ENCODE results near the gene UPK3A. TPM values are rescaled to one million over a fixed set of nuclear protein-coding genes. Genes with fewer than 3 reads are reported as not detected.

UPK3A gene
- total RNA-seq, 1 donor from 2014 or later: not detected

DNA sequence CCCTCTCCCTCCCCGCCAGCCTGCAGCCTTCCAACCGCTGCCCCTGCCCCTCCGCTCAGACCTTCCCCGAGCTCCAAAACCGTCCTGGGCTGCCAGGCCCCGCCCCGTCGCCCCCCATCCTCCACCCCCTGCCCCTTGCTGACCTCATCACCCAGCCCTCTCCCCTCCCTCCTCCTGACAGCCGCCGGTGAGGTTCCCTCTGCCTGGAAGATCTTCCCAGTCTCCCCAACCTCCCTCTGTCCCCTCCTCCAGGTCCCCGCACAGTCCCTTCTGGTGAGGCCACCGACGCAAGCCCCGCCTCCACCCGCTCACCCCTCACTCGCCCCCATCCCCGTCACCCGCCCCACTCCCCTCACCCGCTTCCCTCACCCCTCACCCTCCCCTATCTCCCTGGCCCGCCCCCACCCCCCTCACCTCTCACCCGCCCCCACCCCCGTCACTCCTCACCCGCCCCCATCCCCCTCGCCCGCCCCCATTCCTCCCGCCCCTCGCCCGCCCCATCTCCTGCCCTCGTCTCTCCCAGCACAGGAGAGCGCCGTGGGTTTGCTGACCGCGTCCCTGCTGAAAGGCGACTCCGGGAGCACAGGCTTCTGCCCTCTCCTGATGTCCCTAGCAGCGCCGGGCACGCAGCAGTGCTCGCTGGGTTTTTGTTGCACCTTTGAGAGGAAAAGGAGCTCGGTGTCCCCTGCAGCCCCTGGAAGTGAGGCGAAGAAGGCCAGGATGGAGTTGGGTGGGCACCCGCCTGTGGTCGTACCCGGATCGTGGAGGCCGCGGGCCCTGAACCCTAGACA, 16.4 kb upstream of the UPK3A start:
- H3K36me3 ChIP-seq (ENCODE audit: insufficient read depth, low read length): no peaks in the 10 kb centered on the region
- H3K4me3 Mint-ChIP-seq (ENCODE audit: unreplicated experiment): peak overlapping the region; percentile 83
- peaks cover 10% of the 10 kb centered on the region for H3K27me3 Mint-ChIP-seq (ENCODE audit: low read depth, unreplicated experiment)
- no peak for FAIRE-seq
- no peak overlapping the region for H3K27ac Mint-ChIP-seq (ENCODE audit: unreplicated experiment)
- H3K27me3 ChIP-seq (ENCODE audit: insufficient read depth, low read length): peaks cover 5% of the 10 kb centered on the region
- H3K36me3 Mint-ChIP-seq (ENCODE audit: low read depth, unreplicated experiment): no peaks in the 10 kb centered on the region
- no peak for TF ChIP-seq EZH2 (IDR thresholded peaks at IDR 0.05; ENCODE audit: insufficient read depth, low read length)
- TF ChIP-seq, protein P1, sequence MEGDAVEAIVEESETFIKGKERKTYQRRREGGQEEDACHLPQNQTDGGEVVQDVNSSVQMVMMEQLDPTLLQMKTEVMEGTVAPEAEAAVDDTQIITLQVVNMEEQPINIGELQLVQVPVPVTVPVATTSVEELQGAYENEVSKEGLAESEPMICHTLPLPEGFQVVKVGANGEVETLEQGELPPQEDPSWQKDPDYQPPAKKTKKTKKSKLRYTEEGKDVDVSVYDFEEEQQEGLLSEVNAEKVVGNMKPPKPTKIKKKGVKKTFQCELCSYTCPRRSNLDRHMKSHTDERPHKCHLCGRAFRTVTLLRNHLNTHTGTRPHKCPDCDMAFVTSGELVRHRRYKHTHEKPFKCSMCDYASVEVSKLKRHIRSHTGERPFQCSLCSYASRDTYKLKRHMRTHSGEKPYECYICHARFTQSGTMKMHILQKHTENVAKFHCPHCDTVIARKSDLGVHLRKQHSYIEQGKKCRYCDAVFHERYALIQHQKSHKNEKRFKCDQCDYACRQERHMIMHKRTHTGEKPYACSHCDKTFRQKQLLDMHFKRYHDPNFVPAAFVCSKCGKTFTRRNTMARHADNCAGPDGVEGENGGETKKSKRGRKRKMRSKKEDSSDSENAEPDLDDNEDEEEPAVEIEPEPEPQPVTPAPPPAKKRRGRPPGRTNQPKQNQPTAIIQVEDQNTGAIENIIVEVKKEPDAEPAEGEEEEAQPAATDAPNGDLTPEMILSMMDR (IDR thresholded peaks at IDR 0.05; ENCODE audit: insufficient read depth, low read depth, low read length): no peak
- DNase-seq (ENCODE audit: low read depth): no peak
- no peak overlapping the region for H3K27ac ChIP-seq (ENCODE audit: low read depth, low read length)
- H4K20me1 ChIP-seq (ENCODE audit: insufficient read depth, low read length): no peaks in the 10 kb centered on the region
- no peaks in the 10 kb centered on the region for H3K9me3 ChIP-seq (ENCODE audit: insufficient read depth, low read depth, low read length)
- H3K79me2 ChIP-seq (ENCODE audit: insufficient read depth, low read length): no peaks in the 10 kb centered on the region
- peaks cover 12% of the 10 kb centered on the region for H3K4me1 ChIP-seq (ENCODE audit: insufficient read depth, low read length)
- peak overlapping the region; percentile 69 for H3K9ac ChIP-seq (ENCODE audit: low read length)
- no peaks in the 10 kb centered on the region for H3K9me3 Mint-ChIP-seq (ENCODE audit: unreplicated experiment)
- H2AFZ ChIP-seq (ENCODE audit: low read depth, low read length): peak overlapping the region; percentile 95
- peaks cover 9% of the 10 kb centered on the region for H3K4me1 Mint-ChIP-seq (ENCODE audit: low read depth, unreplicated experiment)
- peak overlapping the region; percentile 62 for H3K4me3 ChIP-seq (ENCODE audit: insufficient read depth, low read depth, low read length)
- H3K4me2 ChIP-seq (ENCODE audit: low read length): peak overlapping the region; percentile 99

DNA sequence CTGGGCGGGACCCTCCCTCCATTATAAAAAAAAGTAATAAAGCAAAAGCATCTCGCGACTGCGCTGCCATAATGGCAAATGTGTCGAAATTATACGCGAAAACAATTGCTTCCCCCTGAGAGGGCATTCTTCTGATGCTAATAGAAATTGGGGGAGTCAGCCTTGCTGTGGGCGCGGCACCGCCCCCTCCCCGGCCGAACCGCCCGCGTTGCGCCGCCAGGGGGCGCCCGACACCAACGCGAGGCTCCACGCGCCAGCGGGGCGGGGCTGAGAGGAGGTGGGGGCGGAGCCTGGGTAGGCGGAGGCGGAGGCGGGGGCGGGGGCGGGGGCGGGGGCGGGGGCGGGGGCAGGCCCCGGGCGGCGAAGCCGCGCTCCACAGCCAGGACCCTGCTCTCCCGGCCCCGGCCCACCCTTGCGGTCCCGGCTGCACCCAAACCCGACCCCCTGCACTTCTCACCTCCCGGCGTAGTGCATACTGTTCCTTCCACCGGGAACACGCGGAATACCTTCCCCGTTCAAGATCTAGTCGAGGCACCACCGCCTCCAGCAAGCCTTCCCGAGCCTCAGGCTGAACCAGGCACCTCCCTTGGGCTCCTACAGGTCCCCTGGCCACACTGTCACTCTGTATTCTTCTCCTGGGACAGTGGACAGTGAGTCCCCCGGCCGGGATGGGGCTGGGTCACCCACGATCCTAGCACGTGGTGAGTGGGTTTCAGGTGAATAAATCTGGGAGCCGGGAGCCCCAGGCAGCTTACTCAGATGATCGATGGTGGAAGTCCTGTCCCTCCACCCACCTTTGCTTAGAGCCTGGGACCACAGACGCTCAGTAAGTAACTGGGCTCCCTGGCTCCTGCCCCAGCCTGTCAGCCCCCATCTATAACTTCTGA, 15.5 kb upstream of the UPK3A start:
- Histone ChIP-seq H4K20me1 (ENCODE audit: insufficient read depth, low read length) (no peaks in the 10 kb centered on the region), H3K36me3 (ENCODE audit: insufficient read depth, low read length) (no peaks in the 10 kb centered on the region), H3K9me3 (ENCODE audit: insufficient read depth, low read depth, low read length) (no peaks in the 10 kb centered on the region), H3K79me2 (ENCODE audit: insufficient read depth, low read length) (no peaks in the 10 kb centered on the region), H3K27me3 (ENCODE audit: insufficient read depth, low read length) (peaks cover 5% of the 10 kb centered on the region), H2AFZ (ENCODE audit: low read depth, low read length) (peak overlapping the region; percentile 95), H3K4me1 (ENCODE audit: insufficient read depth, low read length) (peaks cover 9% of the 10 kb centered on the region), H3K4me2 (ENCODE audit: low read length) (peak overlapping the region; percentile 99), H3K4me3 (ENCODE audit: insufficient read depth, low read depth, low read length) (peak overlapping the region; percentile 62), H3K27ac (ENCODE audit: low read depth, low read length) (no peak overlapping the region), H3K9ac (ENCODE audit: low read length) (peak overlapping the region; percentile 69)
- Mint-ChIP-seq H3K4me3 (ENCODE audit: unreplicated experiment) (peak overlapping the region; percentile 83), H3K27ac (ENCODE audit: unreplicated experiment) (no peak overlapping the region), H3K9me3 (ENCODE audit: unreplicated experiment) (no peaks in the 10 kb centered on the region), H3K27me3 (ENCODE audit: low read depth, unreplicated experiment) (peaks cover 17% of the 10 kb centered on the region), H3K36me3 (ENCODE audit: low read depth, unreplicated experiment) (no peaks in the 10 kb centered on the region), H3K4me1 (ENCODE audit: low read depth, unreplicated experiment) (peaks cover 5% of the 10 kb centered on the region)
- DNase-seq (ENCODE audit: low read depth) (no peak), FAIRE-seq (no peak)
- TF ChIP-seq EZH2 (IDR thresholded peaks at IDR 0.05; ENCODE audit: insufficient read depth, low read length): no peak
- TF ChIP-seq, protein P1 (IDR thresholded peaks at IDR 0.05; ENCODE audit: insufficient read depth, low read depth, low read length): peak; percentile 55
